Measurements from ENCODE around the gene LCN10. TPM values are rescaled to one million over a fixed set of nuclear protein-coding genes. Genes with fewer than 3 reads are reported as not detected.
A peak's percentile ranks its signal among the peaks of the same experiment; 100 is the strongest.

The LCN10 gene
- total and polyA plus RNA-seq, 10 of the 15 experiments (the other 5 are each of a cell fraction or from before 2014, with no cell fraction given): 0.06 to 1.3 (median 0.21) TPM; not detected in 1

DNA sequence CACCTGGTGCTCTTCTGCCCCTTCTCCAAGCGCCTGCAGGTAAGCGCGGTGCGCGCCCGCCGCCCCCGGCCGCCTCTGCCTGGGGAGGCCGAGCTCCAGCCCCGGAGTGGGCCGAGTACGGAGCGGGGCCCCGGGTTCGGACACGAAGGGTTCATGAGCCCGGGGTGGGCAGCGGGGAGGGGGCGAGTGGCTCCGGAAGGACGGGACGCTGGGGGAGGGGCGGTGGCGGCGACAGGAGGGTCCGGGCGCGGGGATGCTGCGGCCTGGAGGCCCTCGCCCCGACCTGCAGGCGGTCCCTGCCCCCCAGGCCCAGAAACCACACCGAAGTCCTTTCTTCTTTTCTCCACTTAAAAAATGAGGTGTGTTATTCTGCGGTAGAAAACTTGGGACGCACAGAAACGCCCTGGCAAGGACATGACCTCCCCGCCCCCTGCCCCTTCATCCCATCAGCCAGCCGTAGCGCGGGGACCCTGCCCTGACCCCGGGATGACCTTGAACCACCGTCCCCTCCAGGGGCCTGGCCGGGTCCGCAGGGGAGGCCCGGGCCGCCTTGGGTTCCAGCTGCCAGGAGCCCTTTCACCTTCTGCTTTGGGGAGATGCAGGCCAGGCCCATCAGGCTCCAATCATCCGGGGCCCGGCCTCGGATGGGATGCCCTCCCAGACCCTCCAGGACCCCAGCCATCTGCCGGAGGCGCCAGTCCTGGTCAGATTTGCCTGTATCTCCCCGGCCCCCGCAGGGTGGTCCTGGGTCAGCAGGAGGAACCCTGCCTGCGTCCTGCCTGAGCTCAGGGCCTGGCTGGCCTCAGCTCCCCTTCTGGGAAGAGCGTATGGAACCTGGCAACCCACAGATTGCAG lies 29.8 kb downstream of the LCN10 start:
- H3K27ac ChIP-seq (ENCODE audit: control insufficient read depth, insufficient read depth): no peak overlapping the region
- ATAC-seq: peak; percentile 23; the same call in 1 of the 3 replicates
- SMC1A ChIA-PET (ENCODE audit: uncharacterized antibody, unreplicated experiment): no interaction called here

DNA sequence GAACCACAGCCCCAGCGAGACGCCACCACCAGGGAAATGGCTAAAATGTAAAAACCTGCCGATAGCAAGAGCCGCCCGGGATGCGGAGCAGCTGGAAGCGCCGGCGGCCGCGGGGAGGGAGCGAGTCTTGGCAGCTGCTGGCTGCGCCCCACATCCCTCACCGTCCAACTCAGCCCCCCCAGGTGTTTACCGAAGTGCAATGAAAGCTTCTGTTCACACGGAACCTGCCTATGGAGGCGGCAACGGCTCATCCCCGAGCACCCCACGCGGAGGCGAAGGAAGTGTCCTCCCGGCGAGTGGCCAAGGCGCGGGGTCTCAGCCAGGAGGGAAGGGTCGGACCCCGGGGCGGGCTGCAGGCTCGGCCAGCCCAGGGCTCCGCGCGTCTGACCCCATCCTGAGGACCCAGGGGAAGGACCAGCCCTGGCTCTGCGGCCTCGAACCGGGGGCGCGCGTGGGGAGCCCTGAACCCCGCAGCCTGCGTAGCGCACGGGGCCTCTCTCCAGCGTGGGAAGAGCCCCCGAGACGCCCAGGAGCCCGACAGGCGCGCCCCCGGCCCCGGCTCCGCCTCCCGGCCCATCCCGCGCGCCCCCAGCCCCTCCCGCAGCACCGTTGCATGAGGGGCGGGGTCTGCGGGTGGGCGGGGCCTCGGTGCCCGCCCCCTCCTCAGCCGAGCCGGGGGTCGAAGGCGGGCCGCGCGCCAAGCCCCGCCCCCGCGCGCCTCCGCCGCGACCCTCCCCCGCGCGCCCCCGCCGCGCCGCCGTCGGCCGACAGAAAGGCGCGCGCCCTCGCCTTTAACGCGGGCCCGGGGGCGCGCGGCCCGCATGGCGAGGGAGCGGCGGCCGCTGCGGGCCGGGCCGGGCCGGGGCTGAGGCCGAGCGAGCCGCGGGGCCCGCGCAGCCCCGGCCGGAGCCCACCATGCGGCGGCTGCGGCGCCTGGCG lies 30.7 kb downstream of the LCN10 start, which contains the start of gene DIPK1B:
TSS of gene DIPK1B (plus strand) at position 822 of the 939 bp plus-strand sequence. CDS start at position 916, 94 bp downstream.
- intact Hi-C loops (cut with micrococcal nuclease; ENCODE audit: unreplicated experiment) (no loop called here), in situ Hi-C loops (cut with MboI) (no loop called here)
- Histone ChIP-seq H3K9ac (ENCODE audit: control insufficient read depth, insufficient read depth, low read length) (no peak within 1 kb of the TSS), H3K4me1 (ENCODE audit: control insufficient read depth, insufficient read depth, low read length) (no peaks in the 10 kb centered on the region), H3K79me2 (ENCODE audit: control insufficient read depth, insufficient read depth, low read length) (no peaks in the 10 kb centered on the region), H3K4me3 (no peak within 1 kb of the TSS), H3K27ac (ENCODE audit: control insufficient read depth, insufficient read depth) (no peak within 1 kb of the TSS), H2AFZ (ENCODE audit: control insufficient read depth, low read depth, low read length) (no peak within 1 kb of the TSS), H4K20me1 (ENCODE audit: control insufficient read depth, insufficient read depth) (no peaks in the 10 kb centered on the region), H3K36me3 (ENCODE audit: control insufficient read depth in 2 of 2, insufficient read depth in 2 of 2, low read length in 1 of 2) (no peaks in the 10 kb centered on the region), H3K9me3 (replicated peaks; ENCODE audit: control insufficient read depth, insufficient read depth, low read length) (no peaks in the 10 kb centered on the region), H3K4me2 (ENCODE audit: control insufficient read depth, insufficient read depth) (0 out of 2 replicates have a peak within 1 kb of the TSS, but pooled peaks have one; percentile 9), H3K27me3 (replicated peaks in 1 of 2; ENCODE audit: control insufficient read depth in 2 of 2, insufficient read depth in 2 of 2, low read length in 1 of 2) (peaks cover 2 to 7% of the 10 kb centered on the region in 2 experiments)
- SMC1A ChIA-PET (ENCODE audit: uncharacterized antibody, unreplicated experiment): no interaction called here
- BruUV-seq (replicated peaks): no TSS peak
- POLR2A ChIA-PET: no interaction called here
- FAIRE-seq (no peak), DNase-seq (ENCODE audit: low read depth, low spot score) (no peak), ATAC-seq (no peak)
- CTCF ChIA-PET: no interaction called here
- TF ChIP-seq, protein P1, sequence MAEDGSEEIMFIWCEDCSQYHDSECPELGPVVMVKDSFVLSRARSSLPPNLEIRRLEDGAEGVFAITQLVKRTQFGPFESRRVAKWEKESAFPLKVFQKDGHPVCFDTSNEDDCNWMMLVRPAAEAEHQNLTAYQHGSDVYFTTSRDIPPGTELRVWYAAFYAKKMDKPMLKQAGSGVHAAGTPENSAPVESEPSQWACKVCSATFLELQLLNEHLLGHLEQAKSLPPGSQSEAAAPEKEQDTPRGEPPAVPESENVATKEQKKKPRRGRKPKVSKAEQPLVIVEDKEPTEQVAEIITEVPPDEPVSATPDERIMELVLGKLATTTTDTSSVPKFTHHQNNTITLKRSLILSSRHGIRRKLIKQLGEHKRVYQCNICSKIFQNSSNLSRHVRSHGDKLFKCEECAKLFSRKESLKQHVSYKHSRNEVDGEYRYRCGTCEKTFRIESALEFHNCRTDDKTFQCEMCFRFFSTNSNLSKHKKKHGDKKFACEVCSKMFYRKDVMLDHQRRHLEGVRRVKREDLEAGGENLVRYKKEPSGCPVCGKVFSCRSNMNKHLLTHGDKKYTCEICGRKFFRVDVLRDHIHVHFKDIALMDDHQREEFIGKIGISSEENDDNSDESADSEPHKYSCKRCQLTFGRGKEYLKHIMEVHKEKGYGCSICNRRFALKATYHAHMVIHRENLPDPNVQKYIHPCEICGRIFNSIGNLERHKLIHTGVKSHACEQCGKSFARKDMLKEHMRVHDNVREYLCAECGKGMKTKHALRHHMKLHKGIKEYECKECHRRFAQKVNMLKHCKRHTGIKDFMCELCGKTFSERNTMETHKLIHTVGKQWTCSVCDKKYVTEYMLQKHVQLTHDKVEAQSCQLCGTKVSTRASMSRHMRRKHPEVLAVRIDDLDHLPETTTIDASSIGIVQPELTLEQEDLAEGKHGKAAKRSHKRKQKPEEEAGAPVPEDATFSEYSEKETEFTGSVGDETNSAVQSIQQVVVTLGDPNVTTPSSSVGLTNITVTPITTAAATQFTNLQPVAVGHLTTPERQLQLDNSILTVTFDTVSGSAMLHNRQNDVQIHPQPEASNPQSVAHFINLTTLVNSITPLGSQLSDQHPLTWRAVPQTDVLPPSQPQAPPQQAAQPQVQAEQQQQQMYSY (CRISPR knock-in tag; IDR thresholded peaks at IDR 0.05): no peak
- TF ChIP-seq SREBF2 (IDR thresholded peaks at IDR 0.05; ENCODE audit: low read length): no peak
- TF ChIP-seq POLR2AphosphoS2 (IDR thresholded peaks at IDR 0.05; ENCODE audit: low read depth, low read length): no peak
- no peak for TF ChIP-seq MTA3 (IDR thresholded peaks at IDR 0.05; ENCODE audit: borderline replicate concordance, low read length)
- no peak for TF ChIP-seq CREM (IDR thresholded peaks at IDR 0.05; ENCODE audit: low read depth)
- 21% methylated on average over 44 of the region's 119 CpGs for WGBS (ENCODE audit: insufficient coverage, insufficient replicate concordance, low lambda C conversion rate, missing lambda C conversion rate)
- RAD21 ChIA-PET (ENCODE audit: unreplicated experiment): no interaction called here

More for the DNA sequence above, 29.8 kb downstream of the LCN10 start:
- no TSS peak for BruUV-seq (replicated peaks)
- POLR2A ChIA-PET: no interaction called here
- H3K36me3 ChIP-seq (ENCODE audit: control insufficient read depth in 2 of 2, insufficient read depth in 2 of 2, low read length in 1 of 2): no peaks in the 10 kb centered on the region
- H3K4me2 ChIP-seq (ENCODE audit: control insufficient read depth, insufficient read depth): 0 out of 2 replicates have a peak overlapping the region, but pooled peaks have one; percentile 9
- intact Hi-C loops (cut with micrococcal nuclease; ENCODE audit: unreplicated experiment): no loop called here
- WGBS (ENCODE audit: insufficient coverage, insufficient replicate concordance, low lambda C conversion rate, missing lambda C conversion rate): 8% methylated on average over 30 of the region's 56 CpGs
- in situ Hi-C loops (cut with MboI): no loop called here
- peaks cover 2 to 7% of the 10 kb centered on the region in 2 experiments for H3K27me3 ChIP-seq (replicated peaks in 1 of 2; ENCODE audit: control insufficient read depth in 2 of 2, insufficient read depth in 2 of 2, low read length in 1 of 2)
- no peaks in the 10 kb centered on the region for H3K79me2 ChIP-seq (ENCODE audit: control insufficient read depth, insufficient read depth, low read length)
- FAIRE-seq (no peak), DNase-seq (ENCODE audit: low read depth, low spot score) (no peak)
- no peak for TF ChIP-seq MYC (IDR thresholded peaks at IDR 0.05; ENCODE audit: insufficient read depth, insufficient read length, insufficient replicate concordance, low read length, severe bottlenecking)
- no peak for TF ChIP-seq NRF1 (conservative IDR thresholded peaks at IDR 0.05; ENCODE audit: low read depth, low read length)
- no peak for TF ChIP-seq MTA3 (IDR thresholded peaks at IDR 0.05; ENCODE audit: borderline replicate concordance, low read length)
- no peak for TF ChIP-seq CBFB (IDR thresholded peaks at IDR 0.05; ENCODE audit: low read depth)
- no peak for TF ChIP-seq TAF1 (IDR thresholded peaks at IDR 0.05; ENCODE audit: borderline replicate concordance, low read depth, low read length)
- no peak overlapping the region for H3K9ac ChIP-seq (ENCODE audit: control insufficient read depth, insufficient read depth, low read length)
- no peak overlapping the region for H2AFZ ChIP-seq (ENCODE audit: control insufficient read depth, low read depth, low read length)
- RAD21 ChIA-PET (ENCODE audit: unreplicated experiment): no interaction called here
- no peak overlapping the region for H3K4me3 ChIP-seq
- no peaks in the 10 kb centered on the region for H4K20me1 ChIP-seq (ENCODE audit: control insufficient read depth, insufficient read depth)
- H3K9me3 ChIP-seq (replicated peaks; ENCODE audit: control insufficient read depth, insufficient read depth, low read length): no peaks in the 10 kb centered on the region
- no peaks in the 10 kb centered on the region for H3K4me1 ChIP-seq (ENCODE audit: control insufficient read depth, insufficient read depth, low read length)
- CTCF ChIA-PET: interaction anchor here (0.6 to 1.7 kb wide), 2 partner anchors 14 to 30 kb away, joined by 3 to 8 read pairs; partner anchors contain the start of gene LCN10

All from GM12878 (cell line).